ENCODE results near the gene RBM26. TPM values are rescaled to one million over a fixed set of nuclear protein-coding genes. Genes with fewer than 3 reads are reported as not detected.

RBM26 gene
- polyA plus RNA-seq, 1 donor from 2014 or later, result 112 TPM

DNA sequence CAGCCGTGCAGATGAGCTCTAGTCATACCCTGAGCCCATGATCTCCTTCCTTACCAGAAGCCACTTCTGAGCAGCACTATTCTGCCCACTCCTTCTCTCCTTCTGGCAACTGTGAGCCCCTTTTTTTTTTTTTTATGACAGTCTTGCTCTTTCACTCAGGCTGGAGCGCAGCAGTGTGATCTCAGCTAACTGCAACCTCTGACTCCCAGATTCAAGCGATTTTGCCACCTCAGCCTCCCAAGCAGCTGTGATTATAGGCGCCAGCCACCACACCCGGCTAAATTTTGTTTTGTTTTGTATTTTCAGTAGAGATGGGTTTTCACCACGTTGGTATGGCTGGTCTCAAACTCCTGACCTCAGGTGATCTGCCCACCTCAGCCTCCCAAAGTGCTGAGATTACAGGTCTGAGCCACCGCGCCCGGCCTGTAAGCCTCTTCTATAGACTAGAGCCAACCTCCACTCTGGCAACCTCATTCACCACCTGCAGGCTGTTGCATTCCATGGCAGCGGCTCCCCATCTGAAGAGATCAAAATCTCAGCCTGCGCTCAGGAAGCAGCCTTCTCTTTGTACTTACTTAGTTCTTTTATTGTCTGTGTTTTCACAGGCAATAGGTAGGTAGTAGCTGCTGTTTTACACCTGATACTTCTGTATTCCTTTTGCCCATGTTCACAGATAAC lies 40.1 kb upstream of the RBM26 start:
- Histone ChIP-seq H3K27me3 (ENCODE audit: insufficient read depth, low read depth, low read length) (no peaks in the 10 kb centered on the region), H3K9me3 (ENCODE audit: low read length) (no peaks in the 10 kb centered on the region), H4K20me1 (ENCODE audit: insufficient read depth) (no peaks in the 10 kb centered on the region), H3K4me3 (ENCODE audit: low read length) (no peak overlapping the region), H3K4me2 (ENCODE audit: low read length) (no peak overlapping the region), H3K9me2 (ENCODE audit: insufficient read depth, low read length) (no peaks in the 10 kb centered on the region), H3K27ac (ENCODE audit: low read length) (no peak overlapping the region), H3K79me2 (replicated peaks; ENCODE audit: insufficient read depth, low read length) (no peaks in the 10 kb centered on the region), H2AFZ (ENCODE audit: low read depth, low read length) (no peak overlapping the region), H3K36me3 (ENCODE audit: insufficient read depth, low read length) (no peaks in the 10 kb centered on the region), H3F3A (ENCODE audit: insufficient read depth, low read length, poor library complexity, severe bottlenecking) (no peaks in the 10 kb centered on the region), H3K9ac (ENCODE audit: low read length) (no peak overlapping the region)
- TF ChIP-seq REST (IDR thresholded peaks at IDR 0.05; ENCODE audit: borderline replicate concordance) (no peak), EP300 (conservative IDR thresholded peaks at IDR 0.05; ENCODE audit: poor library complexity, severe bottlenecking) (no peak), POLR2AphosphoS5 (IDR thresholded peaks at IDR 0.05) (no peak), MXI1 (conservative IDR thresholded peaks at IDR 0.05; ENCODE audit: poor library complexity, severe bottlenecking) (no peak), SMC3 (conservative IDR thresholded peaks at IDR 0.05; ENCODE audit: poor library complexity) (no peak), EZH2 (IDR thresholded peaks at IDR 0.05; ENCODE audit: borderline replicate concordance, insufficient read depth, low read length, poor library complexity, severe bottlenecking) (no peak)

GRCh38 chr13:79442706-79443105 lies 36.7 kb upstream of the RBM26 start:
- no peaks in the 10 kb centered on the region for H3F3A ChIP-seq (ENCODE audit: insufficient read depth, low read length, poor library complexity, severe bottlenecking)
- H3K27ac ChIP-seq (ENCODE audit: low read length), result no peak overlapping the region

More at GRCh38 chr13:79442706-79443105, 36.7 kb upstream of the RBM26 start:
- Histone ChIP-seq H3K4me2 (ENCODE audit: low read length) (no peak overlapping the region), H3K27me3 (ENCODE audit: insufficient read depth, low read depth, low read length) (no peaks in the 10 kb centered on the region), H4K20me1 (ENCODE audit: insufficient read depth) (no peaks in the 10 kb centered on the region), H3K36me3 (ENCODE audit: insufficient read depth, low read length) (no peaks in the 10 kb centered on the region), H2AFZ (ENCODE audit: low read depth, low read length) (no peak overlapping the region), H3K9me2 (ENCODE audit: insufficient read depth, low read length) (no peaks in the 10 kb centered on the region), H3K4me3 (ENCODE audit: low read length) (no peak overlapping the region), H3K9me3 (ENCODE audit: low read length) (no peaks in the 10 kb centered on the region), H3K9ac (ENCODE audit: low read length) (no peak overlapping the region), H3K79me2 (replicated peaks; ENCODE audit: insufficient read depth, low read length) (no peaks in the 10 kb centered on the region)
- no peak for TF ChIP-seq POLR2AphosphoS5 (IDR thresholded peaks at IDR 0.05)
- TF ChIP-seq REST (IDR thresholded peaks at IDR 0.05; ENCODE audit: borderline replicate concordance), result no peak
- TF ChIP-seq SMC3 (conservative IDR thresholded peaks at IDR 0.05; ENCODE audit: poor library complexity), result no peak
- no peak for TF ChIP-seq EP300 (conservative IDR thresholded peaks at IDR 0.05; ENCODE audit: poor library complexity, severe bottlenecking)
- TF ChIP-seq MXI1 (conservative IDR thresholded peaks at IDR 0.05; ENCODE audit: poor library complexity, severe bottlenecking), result no peak
- TF ChIP-seq RAD21 (conservative IDR thresholded peaks at IDR 0.05), result no peak
- TF ChIP-seq EZH2 (IDR thresholded peaks at IDR 0.05; ENCODE audit: borderline replicate concordance, insufficient read depth, low read length, poor library complexity, severe bottlenecking), result no peak
- TF ChIP-seq TAF1 (IDR thresholded peaks at IDR 0.05; ENCODE audit: low read depth), result no peak
- TF ChIP-seq, protein P1, sequence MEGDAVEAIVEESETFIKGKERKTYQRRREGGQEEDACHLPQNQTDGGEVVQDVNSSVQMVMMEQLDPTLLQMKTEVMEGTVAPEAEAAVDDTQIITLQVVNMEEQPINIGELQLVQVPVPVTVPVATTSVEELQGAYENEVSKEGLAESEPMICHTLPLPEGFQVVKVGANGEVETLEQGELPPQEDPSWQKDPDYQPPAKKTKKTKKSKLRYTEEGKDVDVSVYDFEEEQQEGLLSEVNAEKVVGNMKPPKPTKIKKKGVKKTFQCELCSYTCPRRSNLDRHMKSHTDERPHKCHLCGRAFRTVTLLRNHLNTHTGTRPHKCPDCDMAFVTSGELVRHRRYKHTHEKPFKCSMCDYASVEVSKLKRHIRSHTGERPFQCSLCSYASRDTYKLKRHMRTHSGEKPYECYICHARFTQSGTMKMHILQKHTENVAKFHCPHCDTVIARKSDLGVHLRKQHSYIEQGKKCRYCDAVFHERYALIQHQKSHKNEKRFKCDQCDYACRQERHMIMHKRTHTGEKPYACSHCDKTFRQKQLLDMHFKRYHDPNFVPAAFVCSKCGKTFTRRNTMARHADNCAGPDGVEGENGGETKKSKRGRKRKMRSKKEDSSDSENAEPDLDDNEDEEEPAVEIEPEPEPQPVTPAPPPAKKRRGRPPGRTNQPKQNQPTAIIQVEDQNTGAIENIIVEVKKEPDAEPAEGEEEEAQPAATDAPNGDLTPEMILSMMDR (IDR thresholded peaks at IDR 0.05; ENCODE audit: poor library complexity, severe bottlenecking), result no peak

Data from neural cell (in vitro differentiated cells).